UCSD-AML1 (cell line): ENCODE data around the gene TIA1.

Experiments used
- DNase-seq: peaks from one replicate; lab custom pipeline; 2025; ENCODE audit not compliant: unreplicated experiment; lab: John Stamatoyannopoulos, UW

Gene TIA1

DNA sequence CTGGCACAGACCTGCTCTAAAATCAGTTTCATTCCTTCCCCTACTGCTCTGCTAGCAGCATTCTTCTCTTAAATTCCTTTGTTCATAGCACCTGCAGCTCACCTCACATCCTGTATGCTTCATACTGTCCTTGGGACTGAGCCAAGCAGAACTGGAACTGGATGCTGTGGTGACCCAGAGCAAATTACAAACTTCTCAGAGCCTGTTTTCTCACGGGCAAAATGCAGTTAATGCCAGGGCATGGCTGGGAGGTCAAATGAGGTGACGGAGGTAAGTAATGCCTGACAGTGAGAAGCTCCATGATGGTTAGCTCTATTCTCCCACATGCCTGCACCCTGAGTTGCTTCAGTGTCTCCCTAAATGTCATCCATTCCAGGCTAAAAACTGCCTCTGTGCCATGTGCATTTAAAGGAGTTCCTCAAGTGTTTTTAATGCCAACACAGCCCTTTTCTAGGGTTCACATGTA, 87.3 kb downstream of the TIA1 start:
- no peak for DNase-seq

DNA sequence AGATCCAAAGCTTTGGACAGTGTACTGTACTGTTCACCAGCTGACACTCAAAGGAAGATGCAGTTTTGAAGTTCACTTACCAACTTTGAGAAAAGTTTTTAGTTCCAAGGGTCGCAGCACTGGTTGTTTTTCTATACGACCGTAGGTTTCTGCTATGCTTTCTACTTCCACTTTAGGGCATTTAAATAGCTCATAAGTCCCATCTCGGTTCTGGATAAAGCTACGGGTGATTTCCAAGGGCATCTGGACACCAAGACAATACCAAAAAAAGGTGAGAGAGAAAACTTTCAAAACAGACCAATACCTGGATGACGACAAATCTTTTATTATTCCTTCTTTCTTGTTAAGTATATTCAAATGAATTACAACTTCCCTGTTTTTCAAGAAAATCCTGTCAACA, 87.9 kb downstream of the TIA1 start:
- DNase-seq = no peak
